OCI-LY3 (cell line): Measurements from ENCODE around the gene SMCHD1.

Source experiments
- H2AFZ ChIP-seq: fragments of 200-600, 300-600 bp; shearing (Covaris generic); 2 replicates; pipeline ENCODE4 v1.6.0; 2014; ENCODE audit warnings: antibody characterized with exemption, low read depth, low read length
- H3K27ac ChIP-seq: fragments of 200-600, 300-600 bp; sonication (generic); 2 replicates; pipeline ENCODE4 v1.5.1; 2014; ENCODE audit warnings: mild to moderate bottlenecking, low read length, moderate library complexity, mixed read lengths
- H3K27me3 ChIP-seq: fragments of 200-600, 300-600 bp; sonication (generic); 2 replicates; pipeline ENCODE4 v1.6.1; 2014; ENCODE audit warnings: low read depth, low read length, mixed read lengths
- H3K36me3 ChIP-seq: fragments of 200-600, 300-600 bp; sonication (generic); replicated peaks from 2 replicates; pipeline ENCODE3; 2014; ENCODE audit warnings: low read depth, low read length, mixed read lengths
- H3K4me1 ChIP-seq: fragments of 300-600, 200-600 bp; sonication (generic); 2 replicates; pipeline ENCODE4 v1.6.1; 2014; ENCODE audit warnings: low read length, mixed read lengths
- H3K4me2 ChIP-seq: fragments of 200-600, 300-600 bp; sonication (generic); 2 replicates; pipeline ENCODE4 v1.6.1; 2014; ENCODE audit warnings: low read length, mixed read lengths
- H3K4me3 ChIP-seq: fragments of 300-600, 200-600 bp; sonication (generic); 2 replicates; pipeline ENCODE4 v1.5.1; 2014; ENCODE audit warnings: antibody characterized with exemption, mild to moderate bottlenecking, low read length, moderate library complexity
- H3K79me2 ChIP-seq: fragments of 300-600, 200-600 bp; shearing (Covaris generic); 2 replicates; pipeline ENCODE4 v1.6.1; 2014; ENCODE audit warnings: mild to moderate bottlenecking, low read length, mixed read lengths
- H3K9ac ChIP-seq: fragments of 300-600, 200-600 bp; shearing (Covaris generic); 2 replicates; pipeline ENCODE4 v1.6.0; 2014; ENCODE audit warnings: mild to moderate bottlenecking, low read length, moderate library complexity
- H3K9me3 ChIP-seq: fragments of 200-600, 300-600 bp; shearing (Covaris generic); 2 replicates; pipeline ENCODE4 v1.6.1; 2014; ENCODE audit warnings: low read length, mixed read lengths; ENCODE audit not compliant: insufficient read depth
- H4K20me1 ChIP-seq: fragments of 200-600, 300-600 bp; sonication (generic); 2 replicates; pipeline ENCODE4 v1.6.1; 2016; ENCODE audit warnings: low read length, mixed read lengths; ENCODE audit not compliant: insufficient read depth
- CTCF ChIP-seq: fragments of 200-600, 300-600 bp; sonication (generic); IDR thresholded peaks from 2 replicates; pipeline ENCODE4 v1.5.1; 2014; ENCODE audit warnings: antibody characterized with exemption, low read length, low read depth
- EZH2phosphoT487 ChIP-seq: fragments of 200-600 bp; shearing (Covaris generic); IDR thresholded peaks from 2 replicates; pipeline ENCODE4 v1.6.1; 2018; ENCODE audit warnings: antibody characterized with exemption, mixed run types, low read depth

SMCHD1 gene

GRCh38 chr18:2641638-2642037 lies 13.9 kb upstream of the SMCHD1 start:
- Histone ChIP-seq H3K36me3 (no peaks in the 10 kb centered on the region), H3K4me3 (peak overlapping the region; percentile 59), H3K27me3 (peaks cover 24% of the 10 kb centered on the region; the same call in 1 of the 2 replicates), H3K4me1 (peaks cover 54% of the 10 kb centered on the region), H2AFZ (no peak overlapping the region), H3K4me2 (peak overlapping the region; percentile 73), H3K27ac (peak overlapping the region; percentile 63), H4K20me1 (no peaks in the 10 kb centered on the region), H3K9ac (peak overlapping the region; percentile 21; the same call in 1 of the 2 replicates), H3K9me3 (no peaks in the 10 kb centered on the region), H3K79me2 (no peaks in the 10 kb centered on the region)
- TF ChIP-seq EZH2phosphoT487 (no peak), CTCF (no peak)

DNA sequence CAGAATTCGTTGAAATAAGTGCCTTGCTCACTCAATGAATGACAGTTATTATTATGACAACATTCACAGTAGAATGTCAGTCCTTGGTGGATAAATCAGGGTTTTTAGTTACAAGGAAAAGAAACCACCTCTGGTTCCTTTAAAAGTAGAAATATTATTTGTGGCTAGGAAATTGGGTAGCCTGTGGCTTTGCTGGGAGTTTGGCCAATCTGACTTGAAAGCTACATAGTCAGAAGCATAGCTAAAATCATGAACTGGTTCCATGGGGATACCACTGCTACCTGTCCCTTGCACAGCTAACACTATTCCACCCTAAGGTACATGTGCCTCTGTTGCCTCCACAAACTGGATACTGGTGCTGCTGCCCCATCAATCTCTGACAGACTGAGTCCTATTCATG lies 12.8 kb upstream of the SMCHD1 start:
- Histone ChIP-seq H3K9me3 (no peaks in the 10 kb centered on the region), H3K27ac (no peak overlapping the region), H3K27me3 (peaks cover 28% of the 10 kb centered on the region; the same call in 1 of the 2 replicates), H3K4me3 (no peak overlapping the region), H3K79me2 (no peaks in the 10 kb centered on the region), H3K4me2 (no peak overlapping the region), H2AFZ (no peak overlapping the region), H3K9ac (no peak overlapping the region), H3K4me1 (peaks cover 42% of the 10 kb centered on the region), H3K36me3 (no peaks in the 10 kb centered on the region), H4K20me1 (no peaks in the 10 kb centered on the region)
- TF ChIP-seq CTCF, result no peak
- TF ChIP-seq EZH2phosphoT487, result no peak

DNA sequence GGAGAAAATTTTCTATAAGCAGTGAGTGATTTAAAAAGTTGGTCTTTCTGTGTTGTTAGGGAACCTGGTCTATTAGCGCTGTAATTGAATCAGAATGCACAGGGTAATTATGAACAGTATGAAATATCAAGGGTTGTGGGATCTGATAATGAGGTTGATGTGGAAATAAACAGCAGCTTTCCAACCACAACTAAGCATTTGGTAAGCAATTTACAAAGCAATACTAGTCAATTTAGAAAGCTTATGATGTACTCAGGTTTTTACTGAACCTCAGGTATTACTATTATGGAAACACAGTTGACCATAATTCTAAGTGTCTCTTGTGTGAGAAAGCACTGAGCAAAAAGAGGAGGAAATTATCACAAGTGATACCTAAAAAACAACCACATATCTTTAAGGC lies 11.0 kb upstream of the SMCHD1 start:
- Histone ChIP-seq H3K27me3 (peaks cover 25% of the 10 kb centered on the region; the same call in 1 of the 2 replicates), H4K20me1 (no peaks in the 10 kb centered on the region), H3K9ac (no peak overlapping the region), H3K4me2 (no peak overlapping the region), H3K27ac (no peak overlapping the region), H3K9me3 (no peaks in the 10 kb centered on the region), H2AFZ (no peak overlapping the region), H3K4me3 (no peak overlapping the region), H3K4me1 (peaks cover 33% of the 10 kb centered on the region), H3K79me2 (no peaks in the 10 kb centered on the region), H3K36me3 (no peaks in the 10 kb centered on the region)
- TF ChIP-seq CTCF, result no peak
- TF ChIP-seq EZH2phosphoT487, result no peak

GRCh38 chr18:2651981-2652380 lies 3.5 kb upstream of the SMCHD1 start:
- Histone ChIP-seq H3K79me2 (peaks cover 13% of the 10 kb centered on the region), H3K27ac (no peak overlapping the region), H3K4me2 (no peak overlapping the region), H3K36me3 (no peaks in the 10 kb centered on the region), H3K4me1 (peaks cover 14% of the 10 kb centered on the region), H3K27me3 (peaks cover 8% of the 10 kb centered on the region; the same call in 1 of the 2 replicates), H3K9me3 (no peaks in the 10 kb centered on the region), H2AFZ (no peak overlapping the region), H3K4me3 (no peak overlapping the region), H4K20me1 (peaks cover 7% of the 10 kb centered on the region), H3K9ac (no peak overlapping the region)
- TF ChIP-seq CTCF (no peak), EZH2phosphoT487 (no peak)
